ENCODE data around the gene LPIN1. TPM values are rescaled to one million over a fixed set of nuclear protein-coding genes. Genes with fewer than 3 reads are reported as not detected.
"Not testable (repeated sequence)": the region's sequence is repeated elsewhere in the genome, so short reads cannot be mapped to it uniquely, and the experiment has no call there.

The LPIN1 gene
- total RNA-seq, 2 donors from 2014 or later, result 59.0 to 69.2 TPM

- Mint-ChIP-seq H3K9me3 (no peaks in the 10 kb centered on the region), H3K4me3 (no peak overlapping the region), H3K27ac (no peak overlapping the region), H3K27me3 (no peaks in the 10 kb centered on the region), H3K4me1 (no peaks in the 10 kb centered on the region), H3K36me3 (ENCODE audit: low read depth) (peaks cover 95% of the 10 kb centered on the region)
- ATAC-seq (replicated peaks), result no peak
Observed at GRCh38 chr2:11820650-11821049, 74.2 kb downstream of the LPIN1 start.

DNA sequence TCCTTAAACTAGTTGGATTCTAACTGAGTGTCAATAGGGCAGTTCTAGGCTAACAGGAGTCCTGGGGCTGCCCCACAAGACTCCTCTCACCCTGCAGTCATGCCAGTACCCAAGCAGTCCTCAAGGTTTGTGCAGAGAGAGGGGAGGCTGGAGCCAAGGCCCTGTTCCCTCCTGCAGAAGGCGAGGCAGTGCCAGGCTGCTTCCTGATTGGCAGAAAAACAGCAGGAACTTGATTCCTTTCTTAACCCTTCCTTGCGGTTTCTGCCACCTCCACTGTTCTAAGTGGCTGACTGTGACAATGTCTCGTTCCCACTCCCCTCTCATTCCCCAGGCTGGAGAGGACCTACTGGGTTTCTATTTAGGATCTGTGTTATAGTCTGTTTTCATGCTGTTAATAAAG, 75.3 kb downstream of the LPIN1 start:
- no peaks in the 10 kb centered on the region for H3K27me3 Mint-ChIP-seq
- no peak overlapping the region for H3K4me3 Mint-ChIP-seq
- H3K36me3 Mint-ChIP-seq (ENCODE audit: low read depth), result peaks cover 95% of the 10 kb centered on the region
- no peaks in the 10 kb centered on the region for H3K9me3 Mint-ChIP-seq
- no peaks in the 10 kb centered on the region for H3K4me1 Mint-ChIP-seq
- H3K27ac Mint-ChIP-seq, result no peak overlapping the region
- ATAC-seq (replicated peaks), result no peak

- H3K4me3 Mint-ChIP-seq; ATAC-seq (replicated peaks); H3K4me1 Mint-ChIP-seq; H3K27ac Mint-ChIP-seq; H3K9me3 Mint-ChIP-seq; H3K27me3 Mint-ChIP-seq: not testable (repeated sequence)
- H3K36me3 Mint-ChIP-seq (ENCODE audit: low read depth), result peaks cover 95% of the 10 kb centered on the region
Observed at GRCh38 chr2:11822359-11822745, 75.9 kb downstream of the LPIN1 start.

- Mint-ChIP-seq H3K36me3 (ENCODE audit: low read depth) (peaks cover 95% of the 10 kb centered on the region), H3K27me3 (no peaks in the 10 kb centered on the region), H3K27ac (no peak overlapping the region), H3K9me3 (no peaks in the 10 kb centered on the region), H3K4me1 (peaks cover 6% of the 10 kb centered on the region), H3K4me3 (no peak overlapping the region)
- no peak for ATAC-seq (replicated peaks)
Observed at GRCh38 chr2:11822746-11823451, 76.5 kb downstream of the LPIN1 start.

- Mint-ChIP-seq H3K4me1 (peaks cover 13% of the 10 kb centered on the region), H3K27me3 (no peaks in the 10 kb centered on the region), H3K27ac (no peak overlapping the region), H3K9me3 (no peaks in the 10 kb centered on the region), H3K36me3 (ENCODE audit: low read depth) (peaks cover 81% of the 10 kb centered on the region), H3K4me3 (no peak overlapping the region)
- ATAC-seq (replicated peaks), result no peak
Observed at GRCh38 chr2:11824901-11825828, 78.7 kb downstream of the LPIN1 start.

- ATAC-seq (replicated peaks), result peak; percentile 65
- H3K27ac Mint-ChIP-seq, result no peak overlapping the region
- peaks cover 19% of the 10 kb centered on the region for H3K4me1 Mint-ChIP-seq
- H3K4me3 Mint-ChIP-seq, result no peak overlapping the region
- no peaks in the 10 kb centered on the region for H3K27me3 Mint-ChIP-seq
- no peaks in the 10 kb centered on the region for H3K9me3 Mint-ChIP-seq
- peaks cover 57% of the 10 kb centered on the region for H3K36me3 Mint-ChIP-seq (ENCODE audit: low read depth)
Observed at GRCh38 chr2:11827547-11827946, 81.1 kb downstream of the LPIN1 start.

GRCh38 chr2:11828933-11829323, 82.5 kb downstream of the LPIN1 start:
- H3K36me3 Mint-ChIP-seq (ENCODE audit: low read depth), result peaks cover 43% of the 10 kb centered on the region
- peaks cover 19% of the 10 kb centered on the region for H3K4me1 Mint-ChIP-seq
- H3K9me3 Mint-ChIP-seq, result no peaks in the 10 kb centered on the region
- no peak for ATAC-seq (replicated peaks)
- no peak overlapping the region for H3K4me3 Mint-ChIP-seq
- H3K27ac Mint-ChIP-seq, result no peak overlapping the region
- no peaks in the 10 kb centered on the region for H3K27me3 Mint-ChIP-seq

DNA sequence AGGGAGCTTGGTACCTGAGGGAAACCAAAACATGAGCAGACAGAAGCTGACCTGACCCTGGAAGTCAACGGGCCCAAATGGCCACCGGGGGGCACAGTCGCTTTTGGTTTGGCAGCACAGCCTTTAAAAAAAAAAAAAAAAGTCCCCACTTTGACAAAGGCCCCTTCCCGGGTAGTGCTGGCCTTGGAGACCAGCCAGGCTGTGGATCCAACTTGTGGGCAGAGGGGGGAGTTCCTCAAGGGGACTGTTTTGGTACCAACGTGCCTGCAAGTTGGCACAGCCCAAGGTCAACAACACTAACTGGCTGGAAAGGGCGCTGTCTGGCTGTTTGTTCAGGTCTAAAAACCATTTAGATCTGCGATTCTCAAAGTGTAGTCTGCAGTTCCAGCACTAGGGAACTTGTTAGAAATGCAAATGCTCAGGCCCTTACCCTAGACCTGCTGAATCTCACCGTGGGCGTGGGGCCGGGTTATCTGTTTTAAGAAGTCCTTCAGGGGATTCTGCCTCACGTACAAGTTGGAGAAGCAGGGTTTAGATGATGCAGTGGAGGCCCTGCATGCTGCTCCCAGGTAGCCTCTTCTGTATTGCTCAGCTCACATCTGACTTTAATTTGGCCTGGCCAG, 83.0 kb downstream of the LPIN1 start:
- peak overlapping the region; percentile 72 for H3K4me3 Mint-ChIP-seq
- ATAC-seq (replicated peaks), result peak; percentile 27
- peaks cover 19% of the 10 kb centered on the region for H3K4me1 Mint-ChIP-seq
- H3K27ac Mint-ChIP-seq, result peak overlapping the region; percentile 79
- H3K27me3 Mint-ChIP-seq, result no peaks in the 10 kb centered on the region
- peaks cover under 1% of the 10 kb centered on the region for H3K9me3 Mint-ChIP-seq
- H3K36me3 Mint-ChIP-seq (ENCODE audit: low read depth), result peaks cover 38% of the 10 kb centered on the region

DNA sequence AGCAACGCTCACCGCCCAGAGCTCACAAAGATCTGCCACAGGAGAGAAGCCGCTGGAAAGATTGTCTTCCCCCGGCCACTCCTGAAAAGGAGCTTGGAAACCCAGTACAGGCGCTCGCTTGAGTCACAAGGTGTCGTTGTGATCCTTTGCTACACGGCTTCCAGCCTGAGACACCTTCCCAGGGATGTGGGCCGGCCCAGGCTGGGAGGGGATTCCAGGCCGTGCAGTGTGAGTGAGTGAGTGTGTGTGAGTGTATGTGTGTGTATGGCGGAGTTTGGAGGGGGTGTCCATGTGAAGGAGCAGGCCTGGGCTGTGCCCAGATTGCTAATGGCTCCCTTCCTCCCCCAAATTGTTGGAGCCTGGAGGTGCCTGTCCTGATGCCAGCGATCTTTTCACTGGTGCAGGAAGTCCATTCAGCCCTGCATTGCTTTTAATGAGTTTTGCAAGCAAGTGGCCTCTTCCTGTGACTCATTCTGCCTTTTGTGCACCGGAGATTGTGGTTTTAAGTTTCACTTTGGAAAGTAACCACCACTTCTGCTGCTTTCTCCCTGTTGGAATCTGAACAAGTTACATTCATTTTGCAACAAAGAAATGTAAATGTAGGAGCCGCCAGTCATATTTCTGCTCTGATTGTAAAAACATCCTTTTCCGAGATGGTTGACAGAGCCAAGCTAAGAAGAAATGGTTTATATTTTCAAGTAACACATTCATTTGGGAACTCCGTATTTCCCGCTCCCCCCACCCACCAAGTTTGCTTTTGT, 83.7 kb downstream of the LPIN1 start:
- H3K36me3 Mint-ChIP-seq (ENCODE audit: low read depth), result peaks cover 31% of the 10 kb centered on the region
- H3K27me3 Mint-ChIP-seq, result peaks cover 3% of the 10 kb centered on the region
- H3K4me3 Mint-ChIP-seq, result peak overlapping the region; percentile 72
- H3K27ac Mint-ChIP-seq, result peak overlapping the region; percentile 79
- peak; percentile 79 for ATAC-seq (replicated peaks)
- peaks cover 19% of the 10 kb centered on the region for H3K4me1 Mint-ChIP-seq
- peaks cover 5% of the 10 kb centered on the region for H3K9me3 Mint-ChIP-seq

GRCh38 chr2:11830708-11831301, 84.4 kb downstream of the LPIN1 start:
- peaks cover 19% of the 10 kb centered on the region for H3K4me1 Mint-ChIP-seq
- peak overlapping the region; percentile 72 for H3K4me3 Mint-ChIP-seq
- H3K9me3 Mint-ChIP-seq, result peaks cover 5% of the 10 kb centered on the region
- ATAC-seq (replicated peaks), result no peak
- H3K27me3 Mint-ChIP-seq, result peaks cover 3% of the 10 kb centered on the region
- peaks cover 24% of the 10 kb centered on the region for H3K36me3 Mint-ChIP-seq (ENCODE audit: low read depth)
- H3K27ac Mint-ChIP-seq, result peak overlapping the region; percentile 79

DNA sequence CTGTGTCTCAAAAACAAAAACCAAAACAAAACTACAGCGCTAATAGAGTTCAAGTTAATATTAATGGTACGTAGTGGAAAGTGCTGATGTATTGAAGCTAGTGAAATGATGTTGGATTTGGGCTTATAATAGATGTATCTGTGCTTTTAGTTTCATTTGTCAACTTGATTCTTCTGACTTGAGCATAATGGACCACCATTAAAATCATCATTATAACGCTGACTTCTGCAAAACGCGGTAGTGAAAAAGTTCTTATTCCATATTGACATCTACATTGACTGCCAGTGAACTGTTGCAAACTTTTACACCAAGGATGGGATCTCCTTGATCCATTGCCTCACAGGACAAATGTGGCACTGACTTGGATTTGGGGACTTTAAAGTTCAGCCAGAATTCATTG, 85.0 kb downstream of the LPIN1 start:
- peaks cover 19% of the 10 kb centered on the region for H3K4me1 Mint-ChIP-seq
- peaks cover 5% of the 10 kb centered on the region for H3K27me3 Mint-ChIP-seq
- H3K36me3 Mint-ChIP-seq (ENCODE audit: low read depth), result peaks cover 18% of the 10 kb centered on the region
- H3K4me3 Mint-ChIP-seq, result no peak overlapping the region
- no peak overlapping the region for H3K27ac Mint-ChIP-seq
- ATAC-seq (replicated peaks), result no peak
- H3K9me3 Mint-ChIP-seq, result peaks cover 5% of the 10 kb centered on the region

- Mint-ChIP-seq H3K36me3 (ENCODE audit: low read depth) (peaks cover 7% of the 10 kb centered on the region), H3K27ac (no peak overlapping the region), H3K27me3 (peaks cover 12% of the 10 kb centered on the region), H3K9me3 (peaks cover 5% of the 10 kb centered on the region), H3K4me3 (no peak overlapping the region), H3K4me1 (peaks cover 15% of the 10 kb centered on the region)
- no peak for ATAC-seq (replicated peaks)
Observed at GRCh38 chr2:11832531-11832930, 86.1 kb downstream of the LPIN1 start.

DNA sequence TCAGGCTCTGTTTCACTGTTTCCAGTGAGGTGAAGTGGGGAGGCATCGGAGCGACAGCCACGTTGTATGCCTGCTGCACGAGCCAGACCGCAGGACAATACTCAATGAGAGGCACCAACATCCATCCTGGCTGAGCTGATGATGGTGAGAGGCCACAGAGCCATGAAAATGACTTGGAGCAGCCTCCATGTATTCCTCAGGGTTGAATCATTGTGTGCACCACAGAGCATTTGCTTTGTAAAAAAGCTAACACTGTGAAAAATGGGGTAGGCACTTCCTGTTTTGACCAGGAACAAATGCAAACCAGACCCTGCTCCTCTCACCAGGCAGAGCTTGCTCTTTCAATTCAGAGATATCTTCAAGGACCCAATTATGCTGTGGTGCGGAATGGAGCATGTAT, 87.2 kb downstream of the LPIN1 start:
- Mint-ChIP-seq H3K36me3 (ENCODE audit: low read depth) (no peaks in the 10 kb centered on the region), H3K27me3 (peaks cover 16% of the 10 kb centered on the region), H3K9me3 (peaks cover 5% of the 10 kb centered on the region), H3K27ac (no peak overlapping the region), H3K4me3 (no peak overlapping the region), H3K4me1 (peaks cover 13% of the 10 kb centered on the region)
- no peak for ATAC-seq (replicated peaks)

DNA sequence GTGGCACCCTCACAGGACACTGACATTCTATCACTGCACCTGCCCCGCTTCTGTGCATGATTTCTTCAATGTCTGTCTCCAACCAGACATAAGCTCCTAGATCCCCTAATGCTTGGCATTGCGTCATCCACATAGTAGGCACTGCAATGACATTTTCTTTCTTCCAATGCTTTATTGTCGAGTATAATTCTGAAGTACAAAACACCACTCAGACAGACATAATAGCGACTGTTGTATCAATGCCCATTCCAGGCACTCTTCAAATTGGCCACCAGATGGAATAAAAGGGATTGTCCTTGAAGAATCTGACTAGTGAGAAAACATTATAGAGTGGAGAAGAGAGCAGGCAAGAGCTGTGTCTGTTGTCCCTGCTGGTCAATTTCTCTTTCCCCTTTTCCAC, 89.0 kb downstream of the LPIN1 start:
- Mint-ChIP-seq H3K27ac (no peak overlapping the region), H3K4me1 (peaks cover 3% of the 10 kb centered on the region), H3K4me3 (no peak overlapping the region), H3K27me3 (peaks cover 26% of the 10 kb centered on the region), H3K36me3 (ENCODE audit: low read depth) (no peaks in the 10 kb centered on the region), H3K9me3 (peaks cover 5% of the 10 kb centered on the region)
- no peak for ATAC-seq (replicated peaks)
